Ishikawa (cell line): ENCODE data around the gene LPP.

ENCODE experiments used
- CEBPB ChIP-seq: IDR thresholded peaks from 2 replicates; pipeline ENCODE4 v1.6.1; 2012
- CREB1 ChIP-seq: IDR thresholded peaks from 2 replicates; pipeline ENCODE4 v1.6.1; 2012; ENCODE audit warnings: low read depth
- EGR1 ChIP-seq: IDR thresholded peaks from 2 replicates; pipeline ENCODE4 v1.6.1; 2012
- EP300 ChIP-seq: IDR thresholded peaks from 2 replicates; pipeline ENCODE4 v1.6.1; 2012; ENCODE audit warnings: borderline replicate concordance
- RAD21 ChIP-seq: IDR thresholded peaks from 2 replicates; pipeline ENCODE4 v1.6.1; 2012; ENCODE audit warnings: low read depth
- TAF1 ChIP-seq: IDR thresholded peaks from 2 replicates; pipeline ENCODE4 v1.6.1; 2012; ENCODE audit warnings: low read depth, mild to moderate bottlenecking
- YY1 ChIP-seq: IDR thresholded peaks from 2 replicates; pipeline ENCODE4 v1.6.1; 2012; ENCODE audit warnings: low read depth
- TF ChIP-seq, protein P1 (sequence below): IDR thresholded peaks from 2 replicates; pipeline ENCODE4 v1.6.1; 2012

DNA sequence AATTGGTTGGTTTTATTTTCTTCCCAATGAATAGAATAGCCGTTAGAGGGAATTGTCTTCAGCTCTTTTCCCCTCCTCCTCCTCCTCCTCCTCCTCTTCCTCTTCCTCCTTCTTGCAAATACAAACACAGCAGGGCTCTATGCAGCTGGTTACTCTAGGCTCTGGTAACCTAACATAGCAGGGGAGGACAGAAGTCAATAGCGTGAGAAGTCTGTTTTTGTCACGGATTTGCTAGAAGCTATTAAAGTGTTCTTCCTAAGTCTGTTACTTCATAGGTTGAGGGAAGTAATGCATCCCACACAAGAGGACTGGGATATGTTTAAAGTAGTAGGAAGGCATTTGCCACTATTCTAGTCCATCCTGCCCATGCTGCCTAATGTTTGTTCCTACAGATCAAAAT, 643.1 kb downstream of the LPP start:
- TF ChIP-seq, protein P1, sequence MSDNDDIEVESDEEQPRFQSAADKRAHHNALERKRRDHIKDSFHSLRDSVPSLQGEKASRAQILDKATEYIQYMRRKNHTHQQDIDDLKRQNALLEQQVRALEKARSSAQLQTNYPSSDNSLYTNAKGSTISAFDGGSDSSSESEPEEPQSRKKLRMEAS = no peak
- no peak for TF ChIP-seq YY1
- TF ChIP-seq EP300 = no peak
- TF ChIP-seq RAD21 = no peak
- no peak for TF ChIP-seq TAF1
- no peak for TF ChIP-seq CREB1
- TF ChIP-seq EGR1 = no peak
- no peak for TF ChIP-seq CEBPB
